Keratinocyte (primary cell): ENCODE data around the gene KBTBD2. TPM values are rescaled to one million over a fixed set of nuclear protein-coding genes. Genes with fewer than 3 reads are reported as not detected.

Experiments
- DNase-seq: peaks from one replicate; pipeline ENCODE4 v3.0.0-alpha.2; 2011; ENCODE audit warnings: low read depth, missing footprints, low spot score
- FAIRE-seq: peaks from 2 replicates; lab custom pipeline; 2011; peaks lifted over from hg19 to GRCh38; lab: Jason Lieb, UNC
- H2AFZ ChIP-seq: 2 replicates; pipeline ENCODE4 v1.6.0; 2012; ENCODE audit warnings: low read length, control low read depth, inconsistent platforms; ENCODE audit not compliant: control insufficient read depth
- H3K27ac ChIP-seq: 2 replicates; pipeline ENCODE4 v1.5.1; 2011; ENCODE audit warnings: low read length; ENCODE audit not compliant: control insufficient read depth, insufficient read depth
- H3K27me3 ChIP-seq: 3 replicates; pipeline ENCODE4 v1.6.0; 2011; ENCODE audit warnings: low read length; ENCODE audit not compliant: control insufficient read depth, insufficient read depth; ENCODE audit errors: extremely low read depth
- H3K36me3 ChIP-seq, 2 experiments: 2 replicates in 1 of 2; 3 replicates in 1 of 2; pipeline ENCODE4 v1.5.1; 2011; ENCODE audit warnings: low read length in 2 of 2, mild to moderate bottlenecking in 1 of 2; ENCODE audit not compliant: control insufficient read depth in 2 of 2, insufficient read depth in 2 of 2; ENCODE audit errors: extremely low read depth in 1 of 2
- H3K4me1 ChIP-seq: 3 replicates; pipeline ENCODE4 v1.5.1; 2011; ENCODE audit warnings: low read length; ENCODE audit not compliant: control insufficient read depth, insufficient read depth; ENCODE audit errors: extremely low read depth
- H3K4me2 ChIP-seq: 3 replicates; pipeline ENCODE4 v1.6.0; 2011; ENCODE audit warnings: low read depth, low read length; ENCODE audit not compliant: control insufficient read depth, insufficient read depth; ENCODE audit errors: extremely low read depth
- H3K4me3 ChIP-seq, 3 experiments: fragments of 200-600 bp in 1 of 3; sonication (generic) in 1 of 3; 2 replicates in 2 of 3; 3 replicates in 1 of 3; pipeline ENCODE4 v1.5.1; 2011 to 2016; ENCODE audit warnings: low read length in 3 of 3, mild to moderate bottlenecking in 3 of 3, control low read depth in 2 of 3, inconsistent platforms in 1 of 3, low read depth in 1 of 3, mixed read lengths in 1 of 3, mixed run types in 1 of 3, moderate library complexity in 1 of 3; ENCODE audit not compliant: control insufficient read depth in 2 of 3, insufficient read depth in 2 of 3; ENCODE audit errors: extremely low read depth in 1 of 3
- H3K79me2 ChIP-seq: 2 replicates; pipeline ENCODE4 v1.6.0; 2012; ENCODE audit warnings: low read length; ENCODE audit not compliant: control insufficient read depth, insufficient read depth
- H3K9ac ChIP-seq: 3 replicates; pipeline ENCODE4 v1.6.0; 2011; ENCODE audit warnings: low read length; ENCODE audit not compliant: control insufficient read depth, insufficient read depth; ENCODE audit errors: extremely low read depth
- H3K9me1 ChIP-seq: 3 replicates; pipeline ENCODE4 v1.6.0; 2011; ENCODE audit warnings: low read length; ENCODE audit not compliant: control insufficient read depth, insufficient read depth; ENCODE audit errors: extremely low read depth
- H3K9me3 ChIP-seq: 2 replicates; pipeline ENCODE4 v1.5.1; 2012; ENCODE audit warnings: low read depth, low read length; ENCODE audit not compliant: control insufficient read depth
- H4K20me1 ChIP-seq: 3 replicates; pipeline ENCODE4 v1.6.0; 2011; ENCODE audit warnings: low read length; ENCODE audit not compliant: control insufficient read depth, insufficient read depth; ENCODE audit errors: extremely low read depth
- CTCF ChIP-seq, 3 experiments: IDR thresholded peaks in 1 of 3; conservative IDR thresholded peaks in 1 of 3; optimal IDR thresholded peaks in 1 of 3; 2 replicates in 2 of 3; 3 replicates in 1 of 3; pipeline versions ENCODE3 to v1.5.1; 2011; ENCODE audit warnings: low read length in 3 of 3, mild to moderate bottlenecking in 3 of 3, moderate library complexity in 2 of 3, control low read depth in 1 of 3, inconsistent platforms in 1 of 3; ENCODE audit not compliant: insufficient read depth in 2 of 3; ENCODE audit errors: extremely low read depth in 1 of 3
- EZH2 ChIP-seq: IDR thresholded peaks from one replicate; pipeline ENCODE4 v1.6.1; 2012; ENCODE audit warnings: inconsistent platforms, mild to moderate bottlenecking, low read length, moderate library complexity
- dilution Hi-C: fragments of 300-500 bp; cut with MboI; formaldehyde crosslinking; loops from one replicate; pipeline ENCODE4 v1.7.0; 2020; ENCODE audit warnings: low sequenced_read_pairs; ENCODE audit not compliant: extremely low pct_ligation_motif_present
- polyA plus RNA-seq, 5 experiments: library from polyadenylated mRNA; depleted of rRNA in 3 of 5; stranded (reverse) in 3 of 5; stranded (forward) in 1 of 5; unstranded in 1 of 5; fragments of >200 nt; gene quantifications; 1 replicate in 1 of 5; 2 replicates in 3 of 5; 3 replicates in 1 of 5; pipeline versions ENCODE4 v1.2.1 to v1.2.3, GENCODE V29; 2011 to 2012; ENCODE audit warnings: missing spikeins in 2 of 5, low read depth in 1 of 5, low replicate concordance in 1 of 5

The KBTBD2 gene
- polyA plus RNA-seq, 1 donor (not counting 4 experiments of a cell fraction or from before 2014, with no cell fraction given): 28.2 TPM

DNA sequence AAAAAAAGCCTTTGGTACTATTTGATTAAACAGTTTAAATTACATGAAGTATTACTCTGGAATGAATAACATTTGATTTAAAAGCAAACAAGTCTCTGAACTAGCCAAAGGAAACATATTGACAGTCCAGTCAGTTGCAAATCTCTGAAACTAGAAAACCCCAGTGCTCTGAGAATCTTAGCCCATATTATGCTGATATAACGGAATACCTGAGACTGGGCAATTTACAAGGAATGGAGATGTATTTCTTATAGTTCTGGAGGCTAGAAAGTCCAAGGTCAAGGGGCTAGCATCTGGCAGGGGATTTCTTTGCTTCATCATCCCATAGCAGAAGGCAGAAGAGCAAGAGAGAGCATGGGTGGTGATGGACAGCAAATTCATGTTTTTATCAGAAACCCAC is 44.0 kb upstream of the KBTBD2 start:
- no peaks in the 10 kb centered on the region for H3K4me1 ChIP-seq
- no peaks in the 10 kb centered on the region for H4K20me1 ChIP-seq
- no peaks in the 10 kb centered on the region for H3K9me1 ChIP-seq
- no peak overlapping the region for H2AFZ ChIP-seq
- no peak overlapping the region for H3K27ac ChIP-seq
- H3K36me3 ChIP-seq: peaks cover 6 to 14% of the 10 kb centered on the region in 2 experiments
- no peak for TF ChIP-seq EZH2
- TF ChIP-seq CTCF (optimal IDR thresholded peaks at IDR 0.05 in 1 of 3, IDR thresholded peaks at IDR 0.05 in 1 of 3, conservative IDR thresholded peaks at IDR 0.05 in 1 of 3; ENCODE audit: extremely low read depth in 1 of 3, insufficient read depth in 2 of 3, low read length in 3 of 3): no peak
- FAIRE-seq (no peak), DNase-seq (no peak)
- no peaks in the 10 kb centered on the region for H3K9me3 ChIP-seq
- H3K9ac ChIP-seq: no peak overlapping the region
- H3K79me2 ChIP-seq: peaks cover 43% of the 10 kb centered on the region
- no peaks in the 10 kb centered on the region for H3K27me3 ChIP-seq
- dilution Hi-C loops: no loop called here
- H3K4me3 ChIP-seq: no peak overlapping the region
- no peak overlapping the region for H3K4me2 ChIP-seq

GRCh38 chr7:32930378-32930777 is 38.8 kb upstream of the KBTBD2 start:
- no peak overlapping the region for H3K27ac ChIP-seq
- H3K4me3 ChIP-seq: no peak overlapping the region
- no peak for TF ChIP-seq CTCF (optimal IDR thresholded peaks at IDR 0.05 in 1 of 3, IDR thresholded peaks at IDR 0.05 in 1 of 3, conservative IDR thresholded peaks at IDR 0.05 in 1 of 3; ENCODE audit: extremely low read depth in 1 of 3, insufficient read depth in 2 of 3, low read length in 3 of 3)
- no peak for TF ChIP-seq EZH2
- no peak overlapping the region for H2AFZ ChIP-seq
- no peak overlapping the region for H3K4me2 ChIP-seq
- H3K27me3 ChIP-seq: no peaks in the 10 kb centered on the region
- H3K4me1 ChIP-seq: no peaks in the 10 kb centered on the region
- dilution Hi-C loops: no loop called here
- DNase-seq: no peak
- H3K79me2 ChIP-seq: peaks cover 6% of the 10 kb centered on the region
- H3K9me1 ChIP-seq: no peaks in the 10 kb centered on the region
- no peaks in the 10 kb centered on the region for H3K9me3 ChIP-seq
- H3K9ac ChIP-seq: no peak overlapping the region
- no peaks in the 10 kb centered on the region for H4K20me1 ChIP-seq
- FAIRE-seq: no peak
- H3K36me3 ChIP-seq: peaks cover 12 to 27% of the 10 kb centered on the region in 2 experiments
